HCT116 (cell line): ENCODE data around the gene ARHGAP9. TPM values are rescaled to one million over a fixed set of nuclear protein-coding genes. Genes with fewer than 3 reads are reported as not detected.

Experiments
- ATAC-seq: fragments of 200-7000 bp; cut with Tn5 transposase; 2 replicates; pipeline ENCODE4 v1.9.1; 2020; ENCODE audit warnings: mild to moderate bottlenecking, moderate library complexity
- BruUV-seq: library from RNA; stranded (reverse); fragments of 400-500 nt; replicated peaks from 2 replicates; lab custom pipeline; 2021; lab: Mats Ljungman, UMichigan
- CTCF ChIA-PET: fragments of 300-600 bp; sonication (Branson Sonifier 250); formaldehyde crosslinking; loops from one replicate; lab custom pipeline; 2021; ENCODE audit warnings: antibody characterized with exemption; lab: Charles Lee
- POLR2A ChIA-PET: fragments of 300-600, 350-600 bp; sonication (Branson Sonifier 250); formaldehyde crosslinking; loops from one replicate; lab custom pipeline; 2021; ENCODE audit warnings: antibody characterized with exemption; lab: Charles Lee
- RAD21 ChIA-PET, 2 experiments: fragments of 300-600 bp; sonication (Branson Sonifier 250); formaldehyde crosslinking; loops; one replicate each; lab custom pipeline; 2023; ENCODE audit warnings: low total read pairs in 2 of 2; ENCODE audit not compliant: uncharacterized antibody in 2 of 2, unreplicated experiment in 2 of 2, low non-redundant PET in 1 of 2; lab: Charles Lee
- DNase-seq: peaks from one replicate; pipeline ENCODE4 v3.0.0-alpha.2; 2010; ENCODE audit warnings: low read depth, low spot score
- H2AFZ ChIP-seq: fragments of 200-600 bp; shearing (Covaris generic), sonication (generic); 2 replicates; pipeline ENCODE4 v1.6.1; 2017; ENCODE audit warnings: low read depth, mixed run types, mixed read lengths, antibody characterized with exemption, low read length; ENCODE audit not compliant: poor library complexity, severe bottlenecking
- H3K27ac ChIP-seq: 2 replicates; pipeline ENCODE4 v1.5.1; 2012; ENCODE audit warnings: low read depth, low read length
- H3K27me3 ChIP-seq: fragments of 200-600 bp; sonication (generic); 2 replicates; pipeline ENCODE4 v1.6.1; 2016; ENCODE audit warnings: mixed run types, low read length, mixed read lengths; ENCODE audit not compliant: insufficient read depth
- H3K36me3 ChIP-seq, 2 experiments: fragments of 200-500 bp in 1 of 2; fragments of 200-600 bp in 1 of 2; sonication (Bioruptor generic) in 1 of 2; sonication (generic) in 1 of 2; 2 replicates each; pipeline versions ENCODE4 v1.5.1 to v1.6.1; 2014 to 2016; ENCODE audit warnings: low read length in 2 of 2, inconsistent platforms in 1 of 2, mixed read lengths in 1 of 2, mixed run types in 1 of 2; ENCODE audit not compliant: insufficient read depth in 2 of 2, control insufficient read depth in 1 of 2
- H3K4me1 ChIP-seq, 2 experiments: fragments of 200-600 bp in 1 of 2; sonication (generic) in 1 of 2; 2 replicates each; pipeline versions ENCODE4 v1.5.1 to v1.6.1; 2012 to 2017; ENCODE audit warnings: low read length in 2 of 2, inconsistent platforms in 1 of 2, mild to moderate bottlenecking in 1 of 2, mixed read lengths in 1 of 2, mixed run types in 1 of 2, moderate library complexity in 1 of 2; ENCODE audit not compliant: insufficient read depth in 2 of 2, control insufficient read depth in 1 of 2
- H3K4me2 ChIP-seq: fragments of 200-600 bp; sonication (generic); 2 replicates; pipeline ENCODE4 v1.6.1; 2017; ENCODE audit warnings: mixed run types, low read length, mixed read lengths
- H3K4me3 ChIP-seq, 2 experiments: fragments of 200-600 bp in 1 of 2; sonication (generic) in 1 of 2; replicated peaks in 1 of 2; 2 replicates each; pipeline ENCODE4 v1.5.1; 2011 to 2016; ENCODE audit warnings: low read length in 2 of 2, control low read depth in 1 of 2, low read depth in 1 of 2, mild to moderate bottlenecking in 1 of 2, mixed read lengths in 1 of 2, mixed run types in 1 of 2
- H3K79me2 ChIP-seq: fragments of 200-600 bp; sonication (generic); 2 replicates; pipeline ENCODE4 v1.6.1; 2017; ENCODE audit warnings: mild to moderate bottlenecking, mixed run types, low read length, moderate library complexity, mixed read lengths; ENCODE audit not compliant: insufficient read depth
- H3K9ac ChIP-seq: fragments of 200-600 bp; sonication (generic); 2 replicates; pipeline ENCODE4 v1.6.1; 2016; ENCODE audit warnings: low read length, mixed read lengths
- H3K9me2 ChIP-seq: fragments of 200-600 bp; sonication (generic), shearing (Covaris generic); 2 replicates; pipeline ENCODE4 v1.6.1; 2017; ENCODE audit warnings: mixed run types, mild to moderate bottlenecking, moderate library complexity; ENCODE audit not compliant: insufficient read depth
- H3K9me3 ChIP-seq, 2 experiments: fragments of 200-500 bp in 1 of 2; fragments of 200-600 bp in 1 of 2; sonication (Bioruptor generic) in 1 of 2; sonication (generic) in 1 of 2; 2 replicates each; pipeline ENCODE4 v1.6.1; 2014 to 2017; ENCODE audit warnings: low read length in 2 of 2, mixed read lengths in 2 of 2, inconsistent platforms in 1 of 2, low read depth in 1 of 2, mild to moderate bottlenecking in 1 of 2, mixed run types in 1 of 2, moderate library complexity in 1 of 2; ENCODE audit not compliant: control insufficient read depth in 1 of 2, insufficient read depth in 1 of 2
- H4K20me1 ChIP-seq: fragments of 200-600 bp; sonication (generic), shearing (Covaris generic); 2 replicates; pipeline ENCODE4 v1.6.1; 2017; ENCODE audit warnings: mixed run types, mild to moderate bottlenecking, moderate library complexity; ENCODE audit not compliant: insufficient read depth
- ATF3 ChIP-seq: IDR thresholded peaks from 2 replicates; pipeline ENCODE4 v1.6.1; 2012
- EGR1 ChIP-seq: IDR thresholded peaks from 2 replicates; pipeline ENCODE4 v1.6.1; 2012; ENCODE audit warnings: low read depth
- EZH2phosphoT487 ChIP-seq: fragments of 200-600 bp; IDR thresholded peaks from 2 replicates; pipeline ENCODE4 v1.6.1; 2018; ENCODE audit warnings: antibody characterized with exemption, borderline replicate concordance
- RAD21 ChIP-seq: IDR thresholded peaks from 2 replicates; pipeline ENCODE4 v1.6.1; 2012; ENCODE audit warnings: low read depth, mild to moderate bottlenecking
- REST ChIP-seq: IDR thresholded peaks from 2 replicates; pipeline ENCODE4 v1.6.1; 2012; ENCODE audit warnings: low read depth
- SIN3A ChIP-seq: IDR thresholded peaks from 2 replicates; pipeline ENCODE4 v1.6.1; 2012; ENCODE audit warnings: low read depth
- SRF ChIP-seq: IDR thresholded peaks from 2 replicates; pipeline ENCODE4 v1.6.1; 2012; ENCODE audit warnings: low read depth
- YY1 ChIP-seq: IDR thresholded peaks from 2 replicates; pipeline ENCODE4 v1.6.1; 2011; ENCODE audit warnings: low read length, low read depth, moderate library complexity, mild to moderate bottlenecking; ENCODE audit not compliant: insufficient replicate concordance; ENCODE audit errors: extremely low read depth
- ZNF274 ChIP-seq: fragments of 200-500 bp; sonication (Bioruptor generic); IDR thresholded peaks from 2 replicates; pipeline ENCODE4 v1.6.1; 2014; ENCODE audit warnings: mild to moderate bottlenecking, low read depth, low read length, inconsistent platforms
- intact Hi-C: fragments of 100-400 bp; cut with micrococcal nuclease; formaldehyde crosslinking; loops from 2 replicates; pipeline ENCODE4 v1.10.0; 2022
- total RNA-seq: library from RNA; stranded (reverse); gene quantifications from one replicate; pipeline ENCODE4 v1.2.1, GENCODE V29; 2021; ENCODE audit not compliant: unreplicated experiment

Gene ARHGAP9
- total RNA-seq, 1 experiment from 2014 or later, result 0.84 TPM

- no peak overlapping the region for H3K9ac ChIP-seq
- BruUV-seq, result no TSS peak
- POLR2A ChIA-PET, result interaction anchor here (0.6 to 1.2 kb wide), 4 partner anchors 30 to 226 kb away, joined by 3 to 4 read pairs (median 4); partner anchors contain the start of gene SHMT2
- no peaks in the 10 kb centered on the region for H3K27me3 ChIP-seq
- no peaks in the 10 kb centered on the region for H3K79me2 ChIP-seq
- peaks cover 32 to 51% of the 10 kb centered on the region in 2 experiments for H3K4me1 ChIP-seq
- no peaks in the 10 kb centered on the region for H3K9me3 ChIP-seq
- no peak overlapping the region for H3K27ac ChIP-seq
- peak overlapping the region; percentile 44 for H3K4me2 ChIP-seq
- H3K4me3 ChIP-seq, result peak overlapping the region in 1 of 2 experiments; percentile 19; a peak in 2 of 4 replicates
- ATAC-seq, result no peak
- TF ChIP-seq SRF (no peak), ZNF274 (no peak), ATF3 (no peak), SIN3A (no peak), RAD21 (no peak), EZH2phosphoT487 (no peak), YY1 (no peak), REST (no peak), EGR1 (no peak)
- H3K9me2 ChIP-seq, result no peaks in the 10 kb centered on the region
- intact Hi-C loops, result no loop called here
- H2AFZ ChIP-seq, result peak overlapping the region; percentile 75
- H3K36me3 ChIP-seq, result no peaks in the 10 kb centered on the region
- RAD21 ChIA-PET, result no interaction called here
- no peak for DNase-seq
- no peaks in the 10 kb centered on the region for H4K20me1 ChIP-seq
- CTCF ChIA-PET, result interaction anchor here (0.6 to 2.5 kb wide), 18 partner anchors 11 to 271 kb away, joined by 3 to 23 read pairs (median 4); partner anchors contain the start of gene NXPH4
Observed at GRCh38 chr12:57455374-57456144, 24.1 kb downstream of the ARHGAP9 start.
